ENCODE data around the gene ENOX1.

ENOX1 gene

DNA sequence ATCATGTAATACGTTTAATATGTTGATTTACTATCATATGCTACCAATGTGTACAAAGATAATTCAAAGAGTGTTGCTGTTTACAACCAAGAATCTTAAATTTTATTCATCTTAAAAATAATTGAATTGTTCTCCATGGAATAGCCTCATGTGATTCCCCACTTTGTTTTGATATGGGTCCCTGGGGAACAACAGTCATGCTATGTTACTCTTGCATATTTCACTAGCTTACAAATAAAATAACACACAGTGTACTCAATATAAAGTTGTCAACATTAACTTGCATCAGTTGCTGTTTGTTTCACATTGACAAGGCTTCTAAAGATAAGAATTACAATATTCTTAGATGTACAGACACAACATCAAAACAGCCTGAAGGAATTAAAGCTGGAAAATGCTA is 2.3 kb downstream of the ENOX1 start (continued):
- TF ChIP-seq TSHZ2 (CRISPR knock-in tag; IDR thresholded peaks at IDR 0.05) (no peak), RARB (CRISPR knock-in tag; IDR thresholded peaks at IDR 0.05) (no peak)

DNA sequence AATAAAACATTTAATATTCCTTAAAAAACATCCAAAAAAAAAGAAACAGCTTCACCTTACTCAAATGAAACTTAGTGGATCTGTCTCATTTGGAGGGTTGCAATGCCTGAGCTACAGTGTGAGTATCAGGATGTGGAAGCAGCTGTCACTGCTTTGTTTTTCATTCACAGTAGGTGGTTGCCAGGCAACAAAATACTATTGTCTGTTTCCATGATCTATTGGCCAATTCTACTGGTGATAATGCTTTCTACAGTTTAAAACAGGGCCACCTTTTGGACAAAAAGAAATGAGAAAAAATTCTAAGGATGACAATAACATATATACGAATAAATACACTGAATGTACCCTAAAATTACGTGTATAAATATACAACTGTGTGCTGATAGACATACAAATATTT is 3.0 kb downstream of the ENOX1 start:
- ATAC-seq, result no peak
- TF ChIP-seq TSHZ2 (CRISPR knock-in tag; IDR thresholded peaks at IDR 0.05) (no peak), ZNF70 (CRISPR knock-in tag; IDR thresholded peaks at IDR 0.05) (no peak), BACH2 (CRISPR knock-in tag; IDR thresholded peaks at IDR 0.05; ENCODE audit: borderline replicate concordance) (no peak)

- no peak for ATAC-seq
- TF ChIP-seq, protein P1, sequence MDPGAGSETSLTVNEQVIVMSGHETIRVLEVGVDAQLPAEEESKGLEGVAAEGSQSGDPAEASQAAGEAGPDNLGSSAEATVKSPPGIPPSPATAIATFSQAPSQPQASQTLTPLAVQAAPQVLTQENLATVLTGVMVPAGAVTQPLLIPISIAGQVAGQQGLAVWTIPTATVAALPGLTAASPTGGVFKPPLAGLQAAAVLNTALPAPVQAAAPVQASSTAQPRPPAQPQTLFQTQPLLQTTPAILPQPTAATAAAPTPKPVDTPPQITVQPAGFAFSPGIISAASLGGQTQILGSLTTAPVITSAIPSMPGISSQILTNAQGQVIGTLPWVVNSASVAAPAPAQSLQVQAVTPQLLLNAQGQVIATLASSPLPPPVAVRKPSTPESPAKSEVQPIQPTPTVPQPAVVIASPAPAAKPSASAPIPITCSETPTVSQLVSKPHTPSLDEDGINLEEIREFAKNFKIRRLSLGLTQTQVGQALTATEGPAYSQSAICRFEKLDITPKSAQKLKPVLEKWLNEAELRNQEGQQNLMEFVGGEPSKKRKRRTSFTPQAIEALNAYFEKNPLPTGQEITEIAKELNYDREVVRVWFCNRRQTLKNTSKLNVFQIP (CRISPR knock-in tag; IDR thresholded peaks at IDR 0.05; ENCODE audit: borderline replicate concordance, low read depth), result no peak
- TF ChIP-seq RARB (CRISPR knock-in tag; IDR thresholded peaks at IDR 0.05) (no peak), ZNF70 (CRISPR knock-in tag; IDR thresholded peaks at IDR 0.05) (no peak), CSRNP3 (CRISPR knock-in tag; IDR thresholded peaks at IDR 0.05) (no peak), SNAI2 (CRISPR knock-in tag; IDR thresholded peaks at IDR 0.05) (no peak), BACH2 (CRISPR knock-in tag; IDR thresholded peaks at IDR 0.05; ENCODE audit: borderline replicate concordance) (no peak), ZFP3 (CRISPR knock-in tag; IDR thresholded peaks at IDR 0.05) (no peak), ARNTL (CRISPR knock-in tag; IDR thresholded peaks at IDR 0.05; ENCODE audit: borderline replicate concordance, low read depth) (no peak), GLIS3 (CRISPR knock-in tag; IDR thresholded peaks at IDR 0.05) (no peak), ZNF8 (CRISPR knock-in tag; IDR thresholded peaks at IDR 0.05) (no peak), CREB5 (CRISPR knock-in tag; IDR thresholded peaks at IDR 0.05; ENCODE audit: low read depth) (no peak)
Measured at GRCh38 chr13:43782686-43783085, 4.1 kb downstream of the ENOX1 start.

GRCh38 chr13:43780666-43781065 is 6.1 kb downstream of the ENOX1 start:
- TF ChIP-seq ZNF70 (CRISPR knock-in tag; IDR thresholded peaks at IDR 0.05) (no peak), OSR1 (CRISPR knock-in tag; IDR thresholded peaks at IDR 0.05) (no peak), ESRRG (CRISPR knock-in tag; IDR thresholded peaks at IDR 0.05) (no peak), ZNF565 (CRISPR knock-in tag; conservative IDR thresholded peaks at IDR 0.05; ENCODE audit: low read depth) (no peak), TSHZ2 (CRISPR knock-in tag; IDR thresholded peaks at IDR 0.05) (no peak), ZNF8 (CRISPR knock-in tag; IDR thresholded peaks at IDR 0.05) (no peak)
- TF ChIP-seq, protein P1 (CRISPR knock-in tag; IDR thresholded peaks at IDR 0.05; ENCODE audit: borderline replicate concordance, low read depth), result no peak

More at GRCh38 chr13:43780666-43781065, 6.1 kb downstream of the ENOX1 start:
- ATAC-seq, result no peak
